DND-41 (cell line): ENCODE data around the gene SNAPIN.

Source experiments
- ATAC-seq: fragments of 200-7000 bp; cut with Tn5 transposase; 3 replicates; pipeline ENCODE4 v1.9.1; 2021; ENCODE audit warnings: low read depth; ENCODE audit not compliant: insufficient read depth
- DNase-seq: peaks from one replicate; pipeline ENCODE4 v3.0.0-alpha.2; 2020
- H2AFZ ChIP-seq: 2 replicates; pipeline ENCODE4 v1.6.0; 2012; ENCODE audit warnings: low read depth, low read length
- H3K27ac ChIP-seq: 2 replicates; pipeline ENCODE4 v1.5.1; 2012; ENCODE audit warnings: low read length, inconsistent platforms
- H3K27me3 ChIP-seq: fragments of 200-600 bp; sonication (generic); 2 replicates; pipeline ENCODE4 v1.6.0; 2012; ENCODE audit warnings: low read length, mild to moderate bottlenecking, inconsistent platforms; ENCODE audit not compliant: insufficient read depth, poor library complexity
- H3K36me3 ChIP-seq: 2 replicates; pipeline ENCODE4 v1.5.1; 2012; ENCODE audit warnings: low read length, inconsistent platforms; ENCODE audit not compliant: insufficient read depth
- H3K4me1 ChIP-seq: 2 replicates; pipeline ENCODE4 v1.5.1; 2012; ENCODE audit warnings: mild to moderate bottlenecking, low read length; ENCODE audit not compliant: insufficient read depth
- H3K4me2 ChIP-seq: 2 replicates; pipeline ENCODE4 v1.6.0; 2012; ENCODE audit warnings: mild to moderate bottlenecking, moderate library complexity, low read length, inconsistent platforms; ENCODE audit not compliant: insufficient read depth
- H3K4me3 ChIP-seq, 2 experiments: fragments of 200-600 bp in 1 of 2; shearing (Covaris generic) in 1 of 2; 2 replicates each; pipeline ENCODE4 v1.5.1; 2012 to 2016; ENCODE audit warnings: inconsistent platforms in 2 of 2, low read length in 2 of 2, mild to moderate bottlenecking in 2 of 2, low read depth in 1 of 2, moderate library complexity in 1 of 2
- H3K79me2 ChIP-seq: 2 replicates; pipeline ENCODE4 v1.6.0; 2012; ENCODE audit warnings: low read length, inconsistent platforms; ENCODE audit not compliant: insufficient read depth
- H3K9ac ChIP-seq: 2 replicates; pipeline ENCODE4 v1.6.0; 2012; ENCODE audit warnings: low read depth, mild to moderate bottlenecking, inconsistent platforms, low read length, moderate library complexity
- H3K9me3 ChIP-seq: 2 replicates; pipeline ENCODE4 v1.5.1; 2012; ENCODE audit warnings: low read length, moderate library complexity, mild to moderate bottlenecking, inconsistent platforms; ENCODE audit not compliant: insufficient read depth, severe bottlenecking
- H4K20me1 ChIP-seq: 2 replicates; pipeline ENCODE4 v1.6.0; 2012; ENCODE audit warnings: low read length; ENCODE audit not compliant: insufficient read depth
- CTCF ChIP-seq: IDR thresholded peaks from 2 replicates; pipeline ENCODE4 v1.5.1; 2012; ENCODE audit warnings: borderline replicate concordance, low read length, moderate library complexity, mild to moderate bottlenecking; ENCODE audit not compliant: poor library complexity, severe bottlenecking; ENCODE audit errors: extremely low read depth
- EZH2 ChIP-seq: IDR thresholded peaks from 3 replicates; pipeline ENCODE4 v1.6.1; 2012; ENCODE audit warnings: borderline replicate concordance, low read depth, mild to moderate bottlenecking, moderate library complexity, low read length, inconsistent platforms; ENCODE audit not compliant: severe bottlenecking

SNAPIN gene

GRCh38 chr1:153617663-153618062, 40.8 kb upstream of the SNAPIN start:
- no peaks in the 10 kb centered on the region for H3K9me3 ChIP-seq
- no peaks in the 10 kb centered on the region for H3K36me3 ChIP-seq
- no peak overlapping the region for H3K4me3 ChIP-seq
- no peak overlapping the region for H3K9ac ChIP-seq
- H4K20me1 ChIP-seq = no peaks in the 10 kb centered on the region; the same call in 1 of the 2 replicates
- H3K79me2 ChIP-seq = no peaks in the 10 kb centered on the region
- ATAC-seq = peak; percentile 83
- H3K4me2 ChIP-seq = no peak overlapping the region
- H3K27ac ChIP-seq = no peak overlapping the region
- H2AFZ ChIP-seq = peak overlapping the region; percentile 17; the same call in 1 of the 2 replicates
- no peaks in the 10 kb centered on the region for H3K4me1 ChIP-seq
- no peaks in the 10 kb centered on the region for H3K27me3 ChIP-seq
- peak; percentile 63 for TF ChIP-seq CTCF
- no peak for TF ChIP-seq EZH2
- DNase-seq = peak; percentile 53

GRCh38 chr1:153619171-153619570, 39.3 kb upstream of the SNAPIN start:
- DNase-seq (no peak), ATAC-seq (no peak)
- Histone ChIP-seq H3K9me3 (no peaks in the 10 kb centered on the region), H3K9ac (no peak overlapping the region), H3K27me3 (no peaks in the 10 kb centered on the region), H4K20me1 (no peaks in the 10 kb centered on the region; the same call in 1 of the 2 replicates), H3K36me3 (no peaks in the 10 kb centered on the region), H3K4me1 (no peaks in the 10 kb centered on the region), H2AFZ (no peak overlapping the region), H3K4me3 (no peak overlapping the region), H3K4me2 (no peak overlapping the region), H3K27ac (no peak overlapping the region), H3K79me2 (no peaks in the 10 kb centered on the region)
- no peak for TF ChIP-seq EZH2
- no peak for TF ChIP-seq CTCF

GRCh38 chr1:153623101-153623500, 35.4 kb upstream of the SNAPIN start:
- no peak overlapping the region for H3K4me2 ChIP-seq
- no peaks in the 10 kb centered on the region for H3K36me3 ChIP-seq
- H3K4me3 ChIP-seq = no peak overlapping the region
- no peaks in the 10 kb centered on the region for H3K27me3 ChIP-seq
- H3K9ac ChIP-seq = no peak overlapping the region
- no peak overlapping the region for H3K27ac ChIP-seq
- ATAC-seq (no peak), DNase-seq (no peak)
- peak overlapping the region; percentile 25; the same call in 1 of the 2 replicates for H2AFZ ChIP-seq
- no peaks in the 10 kb centered on the region for H4K20me1 ChIP-seq
- H3K79me2 ChIP-seq = no peaks in the 10 kb centered on the region
- no peak for TF ChIP-seq CTCF
- no peaks in the 10 kb centered on the region for H3K4me1 ChIP-seq
- no peaks in the 10 kb centered on the region for H3K9me3 ChIP-seq
